Omental fat pad (tissue), 4 donors: ENCODE measurements around the gene GOLGA8O. TPM values are rescaled to one million over a fixed set of nuclear protein-coding genes. Genes with fewer than 3 reads are reported as not detected.

Experiments used
- small RNA-seq: library from RNA; depleted of rRNA; stranded (forward); fragments of <200 nt; gene quantifications from one replicate; pipeline ENCODE3, GENCODE V24; 2016
- total RNA-seq, 4 donors: library from RNA; depleted of rRNA; stranded (reverse); fragments of >200 nt; gene quantifications; one replicate each; pipeline ENCODE4 v1.1.0, GENCODE V29; 2016

Gene GOLGA8O
- total RNA-seq, 4 donors from 2014 or later, result 0.24 TPM; not detected in 3

Small RNAs within 50 kb of the gene (small RNA-seq; reads per million reads assigned to genes)
- gene AC135983.5 (not detected), gene RF00096 (not detected), gene RN7SL539P (not detected)

Other genes starting within 250 kb of the GOLGA8O start
- 1 to 10 TPM in 2 of 4 donors, under 1 TPM in 2; 0.28 to 5.3 (median 0.95) TPM for gene GOLGA8K, start 52.3 kb downstream of the GOLGA8O start, total RNA-seq
- 10 to 100 TPM in 2 of 4 donors, 1 to 10 TPM in 2; 5.0 to 15.0 (median 9.9) TPM for gene GOLGA8N, start 137.8 kb upstream of the GOLGA8O start, total RNA-seq
- 1 to 10 TPM; 1.1 to 6.7 (median 2.5) TPM for gene ARHGAP11A, start 159.9 kb upstream of the GOLGA8O start, total RNA-seq
- gene SCG5, start 186.1 kb upstream of the GOLGA8O start, total RNA-seq, result 1 to 10 TPM in 2 of 4 donors, not detected in 2; 2.1 to 3.4 TPM